HG02885 (cell line): ENCODE data around the gene MADD.
"Not testable (repeated sequence)": the region's sequence is repeated elsewhere in the genome, so short reads cannot be mapped to it uniquely, and the experiment has no call there.

ENCODE experiments used
- ATAC-seq: cut with Tn5 transposase; IDR thresholded peaks from one replicate; pipeline ENCODE4 v1.9.1; 2021; ENCODE audit warnings: mild to moderate bottlenecking; ENCODE audit not compliant: unreplicated experiment, poor library complexity

The MADD gene

GRCh38 chr11:47334699-47335411 is 64.9 kb downstream of the MADD start:
- not testable (repeated sequence) for ATAC-seq

GRCh38 chr11:47335733-47336132 is 65.8 kb downstream of the MADD start:
- no peak for ATAC-seq

- ATAC-seq: no peak
These were observed 66.7 kb downstream of the MADD start for GRCh38 chr11:47336595-47336994.

GRCh38 chr11:47337229-47337924 is 67.4 kb downstream of the MADD start:
- no peak for ATAC-seq

GRCh38 chr11:47338396-47339241 is 68.7 kb downstream of the MADD start:
- ATAC-seq: no peak

GRCh38 chr11:47340010-47340409 is 70.1 kb downstream of the MADD start:
- ATAC-seq: no peak

- no peak for ATAC-seq
These were observed 71.2 kb downstream of the MADD start for GRCh38 chr11:47340980-47341775.

GRCh38 chr11:47342036-47342803 is 72.3 kb downstream of the MADD start:
- ATAC-seq: no peak

- no peak for ATAC-seq
These were observed 72.9 kb downstream of the MADD start for GRCh38 chr11:47342854-47343253.

- ATAC-seq: no peak
These were observed 76.1 kb downstream of the MADD start for GRCh38 chr11:47345890-47346563.

GRCh38 chr11:47347137-47347536 is 77.2 kb downstream of the MADD start:
- ATAC-seq: no peak

GRCh38 chr11:47348131-47348802 is 78.3 kb downstream of the MADD start:
- no peak for ATAC-seq

- ATAC-seq: no peak
These were observed 78.9 kb downstream of the MADD start for GRCh38 chr11:47348859-47349258.

GRCh38 chr11:47349521-47350095 is 79.7 kb downstream of the MADD start:
- no peak for ATAC-seq

- no peak for ATAC-seq
These were observed 80.4 kb downstream of the MADD start for GRCh38 chr11:47350315-47350714.

- ATAC-seq: no peak
These were observed 81.5 kb downstream of the MADD start for GRCh38 chr11:47351156-47352126.

GRCh38 chr11:47352556-47352955 is 82.6 kb downstream of the MADD start, which contains the start of gene MYBPC3:
Gene MYBPC3, minus strand, starts transcription at chr11:47352702. Its CDS starts 55 bp downstream, at chr11:47352647.
- no peak for ATAC-seq
